BLaER1 (cell line): Measurements from ENCODE around the gene KRT84.

Source experiments
- H3K27ac ChIP-seq: shearing (Covaris generic); formaldehyde crosslinking; 2 replicates; pipeline ENCODE4 v1.8.1; 2022
- H3K27me3 ChIP-seq: shearing (Covaris generic); formaldehyde crosslinking; 2 replicates; pipeline ENCODE4 v1.8.1; 2022
- H3K36me3 ChIP-seq: shearing (Covaris generic); formaldehyde crosslinking; 2 replicates; pipeline ENCODE4 v1.8.1; 2022
- H3K4me1 ChIP-seq: shearing (Covaris generic); formaldehyde crosslinking; 2 replicates; pipeline ENCODE4 v1.8.1; 2022
- H3K4me2 ChIP-seq: shearing (Covaris generic); formaldehyde crosslinking; 2 replicates; pipeline ENCODE4 v1.8.1; 2022
- H3K4me3 ChIP-seq: shearing (Covaris generic); formaldehyde crosslinking; 2 replicates; pipeline ENCODE4 v1.8.1; 2022
- H3K9ac ChIP-seq: shearing (Covaris generic); formaldehyde crosslinking; 2 replicates; pipeline ENCODE4 v1.8.1; 2022
- H3K9me3 ChIP-seq: shearing (Covaris generic); formaldehyde crosslinking; 2 replicates; pipeline ENCODE4 v1.8.1; 2022
- H4K20me1 ChIP-seq: shearing (Covaris generic); formaldehyde crosslinking; 2 replicates; pipeline ENCODE4 v1.8.1; 2022
- Cebpa-rat ChIP-seq: shearing (Covaris generic); IDR thresholded peaks from 2 replicates; pipeline ENCODE4 v1.8.1; 2022

Gene KRT84

GRCh38 chr12:52335598-52336262, 49.7 kb downstream of the KRT84 start:
- no peaks in the 10 kb centered on the region for H3K4me1 ChIP-seq
- no peak overlapping the region for H3K9ac ChIP-seq
- no peaks in the 10 kb centered on the region for H3K36me3 ChIP-seq
- peaks cover 16% of the 10 kb centered on the region for H3K9me3 ChIP-seq
- H3K27me3 ChIP-seq, result no peaks in the 10 kb centered on the region
- H3K4me3 ChIP-seq, result no peak overlapping the region
- no peaks in the 10 kb centered on the region for H4K20me1 ChIP-seq
- no peak for TF ChIP-seq Cebpa-rat
- H3K4me2 ChIP-seq, result no peak overlapping the region
- H3K27ac ChIP-seq, result no peak overlapping the region

- Histone ChIP-seq H4K20me1 (no peaks in the 10 kb centered on the region), H3K36me3 (no peaks in the 10 kb centered on the region), H3K4me2 (no peak overlapping the region), H3K9ac (no peak overlapping the region), H3K4me1 (no peaks in the 10 kb centered on the region), H3K27ac (no peak overlapping the region), H3K9me3 (peaks cover 16% of the 10 kb centered on the region), H3K4me3 (no peak overlapping the region), H3K27me3 (no peaks in the 10 kb centered on the region)
- no peak for TF ChIP-seq Cebpa-rat
Measured at GRCh38 chr12:52334185-52334584, 51.3 kb downstream of the KRT84 start.

GRCh38 chr12:52333321-52333720, 52.1 kb downstream of the KRT84 start:
- H3K36me3 ChIP-seq, result no peaks in the 10 kb centered on the region
- H3K9me3 ChIP-seq, result peaks cover 16% of the 10 kb centered on the region
- no peak overlapping the region for H3K9ac ChIP-seq
- H3K4me2 ChIP-seq, result no peak overlapping the region
- no peak overlapping the region for H3K27ac ChIP-seq
- no peaks in the 10 kb centered on the region for H3K4me1 ChIP-seq
- TF ChIP-seq Cebpa-rat, result no peak
- no peak overlapping the region for H3K4me3 ChIP-seq
- H4K20me1 ChIP-seq, result no peaks in the 10 kb centered on the region
- no peaks in the 10 kb centered on the region for H3K27me3 ChIP-seq

GRCh38 chr12:52332381-52332780, 53.1 kb downstream of the KRT84 start:
- no peaks in the 10 kb centered on the region for H4K20me1 ChIP-seq
- H3K27me3 ChIP-seq, result no peaks in the 10 kb centered on the region
- H3K36me3 ChIP-seq, result no peaks in the 10 kb centered on the region
- TF ChIP-seq Cebpa-rat, result no peak
- H3K9ac ChIP-seq, result no peak overlapping the region
- no peak overlapping the region for H3K4me3 ChIP-seq
- H3K4me1 ChIP-seq, result no peaks in the 10 kb centered on the region
- H3K4me2 ChIP-seq, result no peak overlapping the region
- no peak overlapping the region for H3K27ac ChIP-seq
- peaks cover 16% of the 10 kb centered on the region for H3K9me3 ChIP-seq

- TF ChIP-seq Cebpa-rat, result no peak
Measured at GRCh38 chr12:52331833-52332232, 53.6 kb downstream of the KRT84 start.

GRCh38 chr12:52331039-52331438, 54.4 kb downstream of the KRT84 start:
- H3K27ac ChIP-seq, result no peak overlapping the region
- no peak overlapping the region for H3K9ac ChIP-seq
- peaks cover 7% of the 10 kb centered on the region for H3K9me3 ChIP-seq
- H3K4me1 ChIP-seq, result no peaks in the 10 kb centered on the region
- no peaks in the 10 kb centered on the region for H4K20me1 ChIP-seq
- TF ChIP-seq Cebpa-rat, result no peak
- no peak overlapping the region for H3K4me2 ChIP-seq
- H3K27me3 ChIP-seq, result no peaks in the 10 kb centered on the region
- H3K4me3 ChIP-seq, result no peak overlapping the region
- no peaks in the 10 kb centered on the region for H3K36me3 ChIP-seq

More at GRCh38 chr12:52331833-52332232, 53.6 kb downstream of the KRT84 start:
- Histone ChIP-seq H3K27me3 (no peaks in the 10 kb centered on the region), H3K4me2 (no peak overlapping the region), H3K4me1 (no peaks in the 10 kb centered on the region), H3K9me3 (peaks cover 11% of the 10 kb centered on the region), H4K20me1 (no peaks in the 10 kb centered on the region), H3K9ac (no peak overlapping the region), H3K4me3 (no peak overlapping the region), H3K27ac (no peak overlapping the region), H3K36me3 (no peaks in the 10 kb centered on the region)

GRCh38 chr12:52327830-52328500, 57.5 kb downstream of the KRT84 start:
- H4K20me1 ChIP-seq, result no peaks in the 10 kb centered on the region
- H3K4me3 ChIP-seq, result no peak overlapping the region
- no peaks in the 10 kb centered on the region for H3K4me1 ChIP-seq
- H3K4me2 ChIP-seq, result no peak overlapping the region
- H3K36me3 ChIP-seq, result no peaks in the 10 kb centered on the region
- H3K27me3 ChIP-seq, result no peaks in the 10 kb centered on the region
- no peak overlapping the region for H3K27ac ChIP-seq
- H3K9me3 ChIP-seq, result no peaks in the 10 kb centered on the region
- TF ChIP-seq Cebpa-rat, result no peak
- H3K9ac ChIP-seq, result no peak overlapping the region
